HepG2 (cell line): ENCODE data around the gene MED12L.

ENCODE experiments used
- ARHGAP35 ChIP-seq: sonication (generic); formaldehyde crosslinking; IDR thresholded peaks from 2 replicates; pipeline ENCODE4 v1.9.0; 2022; ENCODE audit warnings: mild to moderate bottlenecking, inconsistent platforms, moderate library complexity, missing genetic modification reagents, borderline replicate concordance
- EP300 ChIP-seq, 3 experiments: sonication (generic) in 1 of 3; formaldehyde crosslinking in 1 of 3; IDR thresholded peaks; 2 replicates each; pipeline versions ENCODE4 v1.5.1 to v1.6.1; 2011 to 2020; ENCODE audit warnings: low read depth in 2 of 3, low read length in 2 of 3, borderline replicate concordance in 1 of 3, improper control_type of control experiment in 1 of 3, mild to moderate bottlenecking in 1 of 3, missing genetic modification reagents in 1 of 3, moderate library complexity in 1 of 3
- SNRNP70 ChIP-seq: fragments of 200-400 bp; formaldehyde crosslinking; IDR thresholded peaks from 2 replicates; pipeline ENCODE4 v1.6.1; 2017; ENCODE audit warnings: mild to moderate bottlenecking, low read depth, low read length, moderate library complexity
- THYN1 ChIP-seq: sonication (generic); formaldehyde crosslinking; IDR thresholded peaks from 2 replicates; pipeline ENCODE4 v1.8.1; 2023; ENCODE audit warnings: low read depth, mild to moderate bottlenecking, moderate library complexity, missing genetic modification reagents, borderline replicate concordance
- ZNF274 ChIP-seq: sonication (generic); formaldehyde crosslinking; IDR thresholded peaks from 2 replicates; pipeline ENCODE4 v1.5.1; 2020; ENCODE audit warnings: mild to moderate bottlenecking, missing genetic modification reagents
- ZNF749 ChIP-seq: sonication (generic); formaldehyde crosslinking; IDR thresholded peaks from 2 replicates; pipeline ENCODE4 v1.8.0; 2022; ENCODE audit warnings: mild to moderate bottlenecking, missing genetic modification reagents, moderate library complexity, borderline replicate concordance
- TF ChIP-seq, protein P1 (sequence below): sonication (generic); formaldehyde crosslinking; conservative IDR thresholded peaks from 2 replicates; pipeline ENCODE4 v1.4.0; 2020; ENCODE audit warnings: missing genetic modification reagents

DNA sequence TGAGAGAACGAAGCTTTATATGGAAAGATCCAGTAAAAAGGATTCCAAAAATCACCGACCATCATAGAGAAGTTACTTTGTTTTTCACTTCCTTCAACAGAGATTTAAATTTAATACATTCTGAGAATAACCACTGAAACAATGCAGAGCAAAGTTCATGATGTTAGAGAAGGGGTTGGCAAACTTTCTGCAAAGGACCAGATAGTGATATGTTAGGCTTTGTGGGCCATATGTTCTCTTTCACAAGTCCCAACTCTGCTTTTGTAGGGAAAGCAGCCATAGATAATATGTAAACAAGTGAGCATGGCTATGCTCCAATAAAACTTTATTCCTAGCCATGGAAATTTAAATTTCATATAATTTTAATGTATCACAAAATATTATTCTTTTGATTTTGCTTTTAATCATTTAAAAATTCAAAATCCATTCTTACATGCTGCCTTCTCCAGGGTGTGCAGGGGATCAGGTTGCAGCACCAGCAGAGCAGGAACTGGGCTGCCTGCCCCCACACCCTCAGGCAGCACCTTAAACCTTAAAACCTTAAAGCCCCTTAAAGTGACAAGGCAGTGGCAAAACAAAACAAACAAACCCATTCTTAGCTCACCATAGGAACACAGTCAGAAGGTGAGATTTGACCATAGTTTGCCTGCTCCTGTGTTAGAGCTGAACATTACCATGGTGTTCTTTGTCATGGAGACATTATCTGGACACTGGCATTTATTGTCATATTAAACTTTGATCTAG is 392.3 kb downstream of the MED12L start:
- TF ChIP-seq ZNF749 (CRISPR knock-in tag) (no peak), SNRNP70 (no peak), THYN1 (CRISPR knock-in tag) (no peak), ARHGAP35 (CRISPR knock-in tag) (no peak), EP300 (IDR thresholded peaks at IDR 0.05; ENCODE audit: low read depth in 2 of 2, low read length in 2 of 2) (no peak), EP300 (CRISPR knock-in tag; IDR thresholded peaks at IDR 0.05; ENCODE audit: borderline replicate concordance) (no peak), ZNF274 (CRISPR knock-in tag) (no peak)
- TF ChIP-seq, protein P1, sequence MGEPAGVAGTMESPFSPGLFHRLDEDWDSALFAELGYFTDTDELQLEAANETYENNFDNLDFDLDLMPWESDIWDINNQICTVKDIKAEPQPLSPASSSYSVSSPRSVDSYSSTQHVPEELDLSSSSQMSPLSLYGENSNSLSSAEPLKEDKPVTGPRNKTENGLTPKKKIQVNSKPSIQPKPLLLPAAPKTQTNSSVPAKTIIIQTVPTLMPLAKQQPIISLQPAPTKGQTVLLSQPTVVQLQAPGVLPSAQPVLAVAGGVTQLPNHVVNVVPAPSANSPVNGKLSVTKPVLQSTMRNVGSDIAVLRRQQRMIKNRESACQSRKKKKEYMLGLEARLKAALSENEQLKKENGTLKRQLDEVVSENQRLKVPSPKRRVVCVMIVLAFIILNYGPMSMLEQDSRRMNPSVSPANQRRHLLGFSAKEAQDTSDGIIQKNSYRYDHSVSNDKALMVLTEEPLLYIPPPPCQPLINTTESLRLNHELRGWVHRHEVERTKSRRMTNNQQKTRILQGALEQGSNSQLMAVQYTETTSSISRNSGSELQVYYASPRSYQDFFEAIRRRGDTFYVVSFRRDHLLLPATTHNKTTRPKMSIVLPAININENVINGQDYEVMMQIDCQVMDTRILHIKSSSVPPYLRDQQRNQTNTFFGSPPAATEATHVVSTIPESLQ (CRISPR knock-in tag), result no peak
